Activated naive CD4-positive, alpha-beta T cell treated with anti-CD3 and anti-CD28 coated beads, Interleukin-2, amount 10 ng/mL, durations not matched to agents 7 days and 5 days (primary cell): ENCODE measurements around the gene IL24.
A peak's percentile ranks its signal among the peaks of the same experiment; 100 is the strongest.
"Not testable (repeated sequence)": the region's sequence is repeated elsewhere in the genome, so short reads cannot be mapped to it uniquely, and the experiment has no call there.

ENCODE experiments used
- CTCF ChIA-PET: fragments of 350-600 bp; sonication (Branson Sonifier 250); formaldehyde crosslinking; loops from one replicate; lab custom pipeline; 2021; ENCODE audit warnings: antibody characterized with exemption; lab: Charles Lee
- DNase-seq: peaks from one replicate; pipeline ENCODE4 v3.0.0-alpha.2; 2020
- H3K27ac Mint-ChIP-seq: one replicate; pipeline ENCODE4 v1.8.0; 2021; ENCODE audit warnings: mild to moderate bottlenecking, moderate library complexity, mixed read lengths
- H3K27me3 Mint-ChIP-seq: one replicate; pipeline ENCODE4 v1.8.0; 2021; ENCODE audit warnings: mild to moderate bottlenecking, mixed read lengths
- H3K36me3 Mint-ChIP-seq: one replicate; pipeline ENCODE4 v1.8.0; 2021; ENCODE audit warnings: mixed read lengths
- H3K4me1 Mint-ChIP-seq: one replicate; pipeline ENCODE4 v1.8.0; 2021; ENCODE audit warnings: mixed read lengths
- H3K4me3 Mint-ChIP-seq: one replicate; pipeline ENCODE4 v1.8.0; 2021; ENCODE audit warnings: mild to moderate bottlenecking, moderate library complexity, mixed read lengths
- H3K9me3 Mint-ChIP-seq: one replicate; pipeline ENCODE4 v1.8.0; 2021; ENCODE audit warnings: mixed read lengths

The IL24 gene

DNA sequence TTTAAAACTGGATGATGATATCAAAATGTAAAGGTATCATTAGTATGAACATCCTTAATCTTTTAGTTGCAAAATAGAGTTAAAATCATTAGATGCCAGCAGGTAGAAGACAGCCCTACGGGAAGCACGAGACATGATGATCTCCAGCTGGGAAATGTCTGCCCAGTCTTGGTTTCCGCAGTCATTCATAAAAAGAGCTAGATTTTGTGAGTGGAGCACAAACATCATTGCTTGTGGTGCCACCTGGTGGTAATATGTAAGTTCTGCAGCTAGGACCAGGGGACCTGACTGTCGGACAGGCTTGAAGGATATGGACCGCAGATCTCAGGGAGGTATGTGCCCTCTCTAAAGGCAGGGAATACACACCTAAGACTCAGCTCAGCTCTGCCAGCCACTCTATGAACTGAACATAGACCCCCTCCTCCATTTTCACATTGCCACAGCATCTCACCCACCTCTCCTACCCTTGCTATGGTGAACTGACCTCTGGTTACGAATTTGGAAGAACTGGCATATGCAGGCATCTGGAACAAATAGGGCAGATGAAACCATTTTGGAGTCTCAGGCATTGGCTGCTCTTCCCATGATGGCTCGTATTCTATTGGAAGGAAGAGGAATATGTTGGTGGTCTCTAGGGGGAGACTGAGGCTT lies 15.3 kb downstream of the IL24 start:
- no peaks in the 10 kb centered on the region for H3K27me3 Mint-ChIP-seq
- peaks cover 88% of the 10 kb centered on the region for H3K36me3 Mint-ChIP-seq
- peak; percentile 75 for DNase-seq
- H3K27ac Mint-ChIP-seq, result peak overlapping the region; percentile 28
- H3K4me3 Mint-ChIP-seq, result no peak overlapping the region
- H3K4me1 Mint-ChIP-seq, result peaks cover 91% of the 10 kb centered on the region
- no peaks in the 10 kb centered on the region for H3K9me3 Mint-ChIP-seq
- CTCF ChIA-PET, result interaction anchor here (0.6 to 13.0 kb wide), 58 partner anchors 9 to 587 kb away, joined by 3 to 233 read pairs (median 4); partner anchors contain the start of genes FCMR, IL10, IL20 and IL24

DNA sequence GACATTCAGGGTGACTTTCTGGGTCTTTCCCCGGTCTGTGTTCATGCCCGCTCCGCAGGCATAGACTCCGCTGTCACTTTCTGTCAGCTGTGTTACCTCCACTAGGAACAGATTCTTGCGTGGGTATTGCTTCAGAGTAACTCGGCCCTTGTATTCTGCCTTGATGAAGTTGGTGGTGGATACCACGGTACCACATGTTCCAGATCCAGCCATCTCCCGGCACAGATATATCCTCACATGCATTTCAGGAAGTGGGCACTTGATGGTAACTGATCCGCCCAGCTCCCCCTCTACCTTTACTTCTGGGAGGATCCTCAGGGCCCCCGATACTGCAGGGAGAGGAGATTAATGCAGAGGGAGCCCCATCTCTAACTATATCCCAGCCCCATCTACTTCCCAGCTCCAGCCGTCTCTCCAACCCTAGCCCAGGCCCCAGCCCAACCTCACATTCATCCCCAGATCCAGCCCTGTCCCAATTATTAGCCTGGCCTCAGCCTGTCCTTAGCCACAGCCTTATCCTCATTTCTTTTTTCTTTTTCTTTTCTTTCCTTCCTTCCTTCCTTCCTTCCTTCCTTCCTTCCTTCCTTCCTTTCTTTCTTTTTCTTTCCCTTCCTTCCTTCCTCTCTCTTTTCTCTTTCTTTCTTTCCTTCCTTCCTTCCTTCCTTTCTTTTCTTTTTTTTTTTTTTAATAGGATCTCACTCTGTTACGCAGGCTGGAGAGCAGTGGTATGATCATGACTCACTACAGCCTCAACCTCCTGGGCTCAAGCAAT lies 16.7 kb downstream of the IL24 start:
- H3K27me3 Mint-ChIP-seq, result no peaks in the 10 kb centered on the region
- peaks cover 87% of the 10 kb centered on the region for H3K36me3 Mint-ChIP-seq

DNA sequence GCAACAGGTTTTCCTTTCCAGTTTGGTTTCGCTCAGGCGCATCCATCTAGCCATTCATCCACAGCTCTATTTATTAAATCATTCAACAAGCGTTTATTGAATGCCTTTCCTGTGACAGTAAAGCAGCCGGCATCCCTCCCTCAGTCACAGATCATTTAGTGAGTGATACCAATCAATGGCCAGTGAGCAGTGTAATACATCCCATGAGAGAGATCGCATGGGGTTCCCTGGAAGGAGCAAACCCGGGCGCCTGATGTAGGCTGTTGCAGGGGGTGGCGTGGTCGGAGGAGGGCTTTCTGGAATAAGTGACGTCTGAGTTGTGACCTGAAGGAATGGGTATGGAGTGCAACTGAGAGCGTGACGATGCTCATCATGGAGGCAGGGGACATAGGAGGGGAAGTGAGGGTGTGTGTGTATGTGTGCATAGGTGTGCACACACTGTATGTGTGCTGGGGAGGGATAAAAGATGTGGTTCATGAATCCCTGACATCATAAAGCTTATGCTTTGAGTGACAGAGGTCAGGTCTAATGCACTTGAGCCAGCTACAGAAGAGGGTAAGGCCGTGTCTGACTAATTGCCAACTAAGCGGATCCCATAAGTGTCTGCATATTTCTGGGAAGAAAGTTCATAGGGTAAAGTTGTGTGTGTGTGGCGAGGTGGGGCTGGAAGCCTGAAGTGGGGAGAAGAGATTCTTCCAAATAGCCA lies 17.9 kb downstream of the IL24 start:
- H3K27me3 Mint-ChIP-seq, result no peaks in the 10 kb centered on the region
- peak overlapping the region; percentile 26 for H3K27ac Mint-ChIP-seq
- no peak for DNase-seq
- H3K4me3 Mint-ChIP-seq, result no peak overlapping the region
- CTCF ChIA-PET, result interaction anchor here (6.7 to 13.0 kb wide), 4 partner anchors 18 to 184 kb away, joined by 125 to 233 read pairs (median 192); no protein-coding TSS in a partner anchor
- peaks cover 88% of the 10 kb centered on the region for H3K4me1 Mint-ChIP-seq
- peaks cover 89% of the 10 kb centered on the region for H3K36me3 Mint-ChIP-seq
- H3K9me3 Mint-ChIP-seq, result no peaks in the 10 kb centered on the region

More for the DNA sequence above, 16.7 kb downstream of the IL24 start:
- DNase-seq, result no peak
- CTCF ChIA-PET, result interaction anchor here (0.7 to 13.0 kb wide), 8 partner anchors 14 to 183 kb away, joined by 3 to 233 read pairs (median 72); no protein-coding TSS in a partner anchor
- Mint-ChIP-seq H3K4me1 (peaks cover 91% of the 10 kb centered on the region), H3K4me3 (no peak overlapping the region), H3K9me3 (no peaks in the 10 kb centered on the region), H3K27ac (peak overlapping the region; percentile 28)

DNA sequence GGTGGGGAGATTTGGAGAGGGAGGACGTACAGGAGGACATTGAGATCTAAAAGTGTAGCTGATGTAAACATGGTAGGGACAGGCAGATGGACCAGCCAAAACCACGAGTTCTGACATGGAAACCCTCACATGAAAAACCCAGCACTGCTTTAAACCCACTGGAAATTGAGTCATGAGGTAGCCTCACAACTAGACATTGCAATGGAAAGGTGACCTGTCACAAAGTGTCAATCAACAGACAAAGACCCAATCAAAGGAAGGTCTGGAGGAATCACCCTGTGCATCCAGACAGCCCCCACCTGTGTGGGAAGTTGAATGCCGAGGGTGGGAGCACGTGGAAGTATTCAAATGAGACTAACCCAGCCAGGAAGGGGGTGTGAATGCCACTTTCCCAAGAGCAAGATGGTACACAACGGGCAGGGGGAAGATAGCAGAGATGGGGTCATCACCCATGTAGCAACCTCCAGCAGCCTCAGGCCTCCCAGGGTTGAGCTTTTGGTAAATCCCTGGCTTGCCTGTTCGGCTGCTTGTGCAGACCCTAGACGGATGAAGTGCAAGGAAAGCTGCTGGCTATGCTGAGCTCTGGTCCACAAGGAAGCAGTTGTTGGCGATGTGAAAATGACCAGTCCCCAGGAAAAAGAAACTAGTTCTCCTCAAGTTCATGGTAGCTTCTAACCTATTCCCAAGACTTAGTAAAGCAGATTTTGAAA lies 18.9 kb downstream of the IL24 start:
- Mint-ChIP-seq H3K9me3 (no peaks in the 10 kb centered on the region), H3K4me1 (peaks cover 87% of the 10 kb centered on the region), H3K27ac (peak overlapping the region; percentile 26), H3K4me3 (peak overlapping the region; percentile 30), H3K36me3 (peaks cover 89% of the 10 kb centered on the region), H3K27me3 (no peaks in the 10 kb centered on the region)
- CTCF ChIA-PET, result interaction anchor here (0.9 to 13.0 kb wide), 6 partner anchors 17 to 185 kb away, joined by 3 to 233 read pairs (median 146); no protein-coding TSS in a partner anchor
- DNase-seq, result no peak

DNA sequence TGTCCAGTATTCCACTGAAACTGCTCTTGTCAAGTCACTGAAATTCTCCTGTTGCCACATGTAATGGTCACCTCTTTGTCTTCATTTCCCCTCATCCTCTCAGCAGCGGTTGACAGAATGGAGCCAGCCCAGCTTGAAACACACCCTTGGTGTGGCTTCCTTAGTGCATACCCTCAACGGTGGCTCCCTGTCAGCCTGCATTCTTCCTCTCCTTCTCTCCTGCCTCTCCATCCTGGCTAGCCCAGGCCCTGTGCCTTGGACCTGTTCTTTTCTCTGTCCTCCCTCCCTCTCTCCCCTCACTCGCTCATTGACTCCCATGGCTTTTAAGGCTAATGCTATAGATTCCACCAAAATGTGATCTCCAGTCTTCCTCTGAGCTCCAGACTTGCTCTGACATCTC lies 20.8 kb downstream of the IL24 start:
- Mint-ChIP-seq H3K4me1 (peaks cover 69% of the 10 kb centered on the region), H3K27me3 (no peaks in the 10 kb centered on the region), H3K9me3 (no peaks in the 10 kb centered on the region), H3K36me3 (peaks cover 73% of the 10 kb centered on the region), H3K4me3 (no peak overlapping the region), H3K27ac (peak overlapping the region; percentile 46)
- DNase-seq, result no peak
- CTCF ChIA-PET, result interaction anchor here (0.9 to 13.0 kb wide), 12 partner anchors 9 to 259 kb away, joined by 3 to 216 read pairs (median 6); partner anchors contain the start of gene IL20

DNA sequence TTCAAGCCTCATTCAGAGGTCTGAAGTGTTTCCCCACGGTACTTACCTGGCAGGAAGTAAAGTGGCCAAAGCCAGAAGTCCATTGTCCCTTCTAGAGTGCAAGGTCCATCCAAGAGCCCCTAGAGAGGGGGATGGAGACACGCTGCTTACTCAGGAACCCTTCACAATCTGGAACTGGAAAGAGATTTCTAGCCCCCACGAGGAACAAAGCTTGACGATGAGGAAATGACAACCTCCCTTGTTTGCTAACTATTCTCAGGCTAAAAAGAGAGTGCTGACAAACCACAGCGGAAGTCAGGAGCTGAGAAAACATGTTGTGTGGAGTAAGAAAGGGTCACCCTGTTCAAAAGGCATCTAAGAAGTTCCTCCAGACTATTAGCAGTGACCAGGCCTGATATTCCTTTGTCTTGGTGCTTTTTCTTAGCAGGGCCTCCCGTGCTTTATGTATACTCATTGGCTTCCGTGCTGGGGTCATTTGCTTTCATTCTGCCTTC lies 24.6 kb downstream of the IL24 start, which contains the start of gene FCMR:
Gene FCMR (minus strand): TSS at position 170 of the 494 bp plus-strand sequence. CDS start 87 bp downstream, at position 83.
- Mint-ChIP-seq H3K4me3 (no peak within 1 kb of the TSS), H3K27ac (no peak within 1 kb of the TSS)
- peak; percentile 69 for DNase-seq

DNA sequence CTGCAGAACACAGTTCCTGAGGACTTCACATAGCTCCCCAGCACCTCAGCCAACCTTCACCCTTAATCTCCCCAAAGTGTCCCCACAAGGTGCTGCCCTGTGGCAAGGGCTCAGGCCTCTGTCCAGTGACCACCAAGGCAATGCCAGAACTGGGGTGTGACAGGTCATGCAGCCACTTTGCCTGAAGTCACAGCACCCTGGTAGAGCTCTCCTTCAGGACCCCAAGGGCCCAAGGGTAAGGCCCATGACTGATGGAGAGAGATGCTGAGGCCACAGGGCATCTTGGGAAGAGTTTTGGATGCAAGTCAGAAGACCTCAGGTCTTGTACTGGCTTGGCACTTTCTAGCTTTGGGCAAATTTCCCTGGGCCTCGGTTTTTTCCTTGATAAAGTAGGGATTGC lies 25.3 kb downstream of the IL24 start:
- no peak for DNase-seq
- no peak overlapping the region for H3K4me3 Mint-ChIP-seq
- no peaks in the 10 kb centered on the region for H3K27me3 Mint-ChIP-seq
- peaks cover 36% of the 10 kb centered on the region for H3K4me1 Mint-ChIP-seq
- CTCF ChIA-PET, result interaction anchor here (0.7 to 13.0 kb wide), 9 partner anchors 10 to 258 kb away, joined by 3 to 168 read pairs (median 5); partner anchors contain the start of gene IL20
- H3K36me3 Mint-ChIP-seq, result peaks cover 30% of the 10 kb centered on the region
- H3K27ac Mint-ChIP-seq, result no peak overlapping the region
- H3K9me3 Mint-ChIP-seq, result no peaks in the 10 kb centered on the region

More for the DNA sequence above, 24.6 kb downstream of the IL24 start, which contains the start of gene FCMR:
- Mint-ChIP-seq H3K27me3 (no peaks in the 10 kb centered on the region), H3K4me1 (peaks cover 39% of the 10 kb centered on the region), H3K9me3 (no peaks in the 10 kb centered on the region), H3K36me3 (peaks cover 37% of the 10 kb centered on the region)
- CTCF ChIA-PET, result interaction anchor here (0.7 to 13.0 kb wide), 10 partner anchors 10 to 195 kb away, joined by 3 to 168 read pairs (median 5); partner anchors contain the start of gene IL20

DNA sequence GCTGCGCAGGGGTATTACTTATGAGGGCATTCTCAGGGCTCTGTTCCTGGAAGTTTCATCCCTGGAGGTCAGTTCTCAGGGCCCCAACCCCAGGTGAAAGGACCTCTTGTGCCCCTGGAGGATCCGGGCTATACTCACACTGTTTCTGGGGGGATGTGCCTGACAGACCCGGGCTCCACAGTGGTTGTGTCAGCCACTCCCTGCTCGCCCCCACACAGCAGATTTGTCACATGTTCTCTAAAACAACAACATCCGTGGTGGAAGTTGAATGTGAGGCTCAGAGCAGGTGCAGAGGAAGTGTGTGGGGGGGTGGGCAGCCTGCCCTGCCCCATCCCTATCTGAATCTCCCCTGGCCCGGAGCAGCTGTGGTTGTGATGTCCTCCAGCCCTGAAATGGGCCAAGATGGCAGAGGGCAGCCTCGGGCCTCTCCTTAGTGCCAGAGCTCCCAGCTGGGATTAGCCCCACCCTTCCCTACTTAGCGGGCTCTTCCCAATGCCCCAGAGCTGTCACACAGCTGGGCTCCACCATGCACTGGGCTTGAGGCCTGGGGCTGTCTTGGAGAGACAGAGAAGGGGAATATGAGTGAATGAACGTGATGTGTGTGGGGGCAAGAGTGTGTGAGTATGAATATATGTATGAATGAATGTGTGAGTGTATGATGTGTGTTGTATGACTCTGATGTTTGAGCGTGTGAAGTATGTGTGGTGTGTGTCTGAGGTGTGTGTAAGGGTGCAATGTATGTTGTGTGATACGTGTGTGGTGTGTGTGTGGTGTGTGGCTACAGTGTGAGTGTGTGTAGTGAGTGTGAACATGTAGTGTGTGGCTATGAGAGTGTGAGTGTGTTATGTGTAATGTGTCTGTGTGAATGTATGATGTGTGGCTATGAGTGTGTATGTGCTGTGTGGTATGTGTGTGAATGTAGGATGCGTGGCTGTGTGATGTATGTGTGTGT lies 26.0 kb downstream of the IL24 start:
- H3K9me3 Mint-ChIP-seq, result no peaks in the 10 kb centered on the region
- peaks cover 31% of the 10 kb centered on the region for H3K4me1 Mint-ChIP-seq
- no peaks in the 10 kb centered on the region for H3K27me3 Mint-ChIP-seq
- H3K36me3 Mint-ChIP-seq, result peaks cover 22% of the 10 kb centered on the region
- H3K4me3 Mint-ChIP-seq, result no peak overlapping the region
- no peak overlapping the region for H3K27ac Mint-ChIP-seq
- CTCF ChIA-PET, result interaction anchor here (0.7 to 13.0 kb wide), 5 partner anchors 10 to 259 kb away, joined by 3 to 168 read pairs (median 18); no protein-coding TSS in a partner anchor
- DNase-seq, result peak; percentile 88

DNA sequence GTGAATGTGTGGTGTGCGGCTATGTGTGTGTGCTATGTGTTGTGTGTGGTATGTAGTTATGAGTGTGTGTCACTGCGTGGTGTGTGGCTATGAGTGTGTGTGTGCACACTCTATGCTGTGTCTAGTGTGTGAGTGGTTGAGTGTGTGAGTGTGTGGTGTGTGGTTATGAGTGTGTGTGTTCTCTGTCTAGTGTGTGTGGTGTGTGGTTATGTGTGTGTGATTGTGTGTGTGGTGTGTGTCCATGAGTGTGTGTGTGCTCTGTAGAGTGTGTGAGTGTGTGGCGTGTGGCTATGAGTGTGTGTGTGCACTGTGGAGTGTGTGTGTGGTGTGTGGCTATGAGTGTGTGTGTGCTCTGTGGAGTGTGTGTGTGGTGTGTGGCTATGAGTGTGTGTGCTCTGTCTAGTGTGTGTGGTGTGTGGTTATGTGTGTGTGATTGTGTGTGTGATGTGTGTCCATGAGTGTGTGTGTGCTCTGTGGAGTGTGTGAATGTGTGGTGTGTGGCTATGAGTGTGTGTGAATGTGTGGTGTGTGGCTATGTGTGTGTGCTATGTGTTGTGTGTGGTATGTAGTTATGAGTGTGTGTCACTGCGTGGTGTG lies 26.8 kb downstream of the IL24 start:
- not testable (repeated sequence) for H3K9me3 Mint-ChIP-seq, H3K27ac Mint-ChIP-seq, H3K4me3 Mint-ChIP-seq, H3K27me3 Mint-ChIP-seq, DNase-seq
- peaks cover 17% of the 10 kb centered on the region for H3K36me3 Mint-ChIP-seq
- H3K4me1 Mint-ChIP-seq, result peaks cover 25% of the 10 kb centered on the region
- CTCF ChIA-PET, result interaction anchor here (1.4 to 13.5 kb wide), 5 partner anchors 10 to 57 kb away, joined by 5 to 265 read pairs (median 47); no protein-coding TSS in a partner anchor

DNA sequence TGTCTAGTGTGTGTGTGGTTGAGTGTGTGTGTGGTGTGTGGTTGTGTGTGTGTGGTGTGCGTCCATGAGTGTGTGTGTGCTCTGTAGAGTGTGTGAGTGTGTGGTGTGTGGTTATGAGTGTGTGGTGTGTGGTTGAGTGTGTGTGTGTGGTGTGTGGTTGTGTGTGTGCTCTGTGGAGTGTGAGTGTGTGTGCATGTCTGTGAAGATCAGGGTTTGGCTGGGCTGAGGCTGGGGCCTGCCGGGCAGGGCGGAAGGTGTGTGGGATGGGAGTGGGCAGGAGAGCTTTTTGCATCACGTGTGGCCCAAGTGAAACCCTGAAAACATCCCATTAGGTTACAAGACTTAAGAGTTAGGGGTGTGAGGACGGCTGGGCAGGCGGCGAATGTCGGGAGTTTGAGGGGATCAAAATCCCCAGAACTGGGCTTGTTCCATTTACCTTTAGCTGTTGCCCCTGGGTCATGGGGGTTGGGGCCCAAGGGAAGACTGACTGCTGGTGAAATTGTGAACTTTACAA lies 27.4 kb downstream of the IL24 start:
- peaks cover 15% of the 10 kb centered on the region for H3K36me3 Mint-ChIP-seq
- CTCF ChIA-PET, result interaction anchor here (0.9 to 13.5 kb wide), 7 partner anchors 9 to 155 kb away, joined by 3 to 265 read pairs (median 5); no protein-coding TSS in a partner anchor
- DNase-seq, result no peak
- peaks cover 26% of the 10 kb centered on the region for H3K4me1 Mint-ChIP-seq
- no peaks in the 10 kb centered on the region for H3K9me3 Mint-ChIP-seq
- no peak overlapping the region for H3K27ac Mint-ChIP-seq
- no peak overlapping the region for H3K4me3 Mint-ChIP-seq
- H3K27me3 Mint-ChIP-seq, result no peaks in the 10 kb centered on the region

DNA sequence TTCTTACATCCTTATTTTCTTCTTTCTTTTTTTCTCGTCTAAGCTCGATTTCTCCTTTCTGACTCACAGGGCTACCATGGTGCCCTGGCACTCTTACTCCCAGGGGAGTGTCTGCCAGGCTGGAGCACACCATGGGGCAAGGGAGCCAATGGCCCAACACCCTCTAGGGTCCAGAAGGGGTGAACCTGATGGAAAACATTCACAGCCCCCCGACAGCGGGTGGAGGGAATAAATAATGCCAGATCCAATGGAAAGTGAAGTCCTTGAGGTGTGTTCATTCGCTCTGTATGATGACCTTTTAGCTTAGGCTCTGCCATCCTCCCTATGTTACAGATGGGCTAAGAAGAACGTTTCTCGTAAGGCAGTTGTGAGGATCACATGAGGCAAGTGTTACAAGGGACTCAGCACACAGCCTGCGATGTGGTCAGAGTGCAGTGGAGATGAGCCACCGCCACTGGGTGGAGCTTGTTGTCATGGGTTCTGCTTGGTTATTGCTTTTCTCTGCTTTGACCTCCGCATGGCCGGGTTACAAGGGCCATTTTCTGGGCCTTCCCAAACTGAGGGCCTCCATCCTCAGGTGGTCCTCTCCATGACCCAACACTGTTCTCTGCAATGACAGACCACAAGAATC lies 28.0 kb downstream of the IL24 start:
- Mint-ChIP-seq H3K9me3 (no peaks in the 10 kb centered on the region), H3K36me3 (peaks cover 11% of the 10 kb centered on the region), H3K4me1 (peaks cover 28% of the 10 kb centered on the region), H3K4me3 (no peak overlapping the region), H3K27me3 (no peaks in the 10 kb centered on the region), H3K27ac (no peak overlapping the region)
- CTCF ChIA-PET, result interaction anchor here (0.9 to 13.5 kb wide), 8 partner anchors 8 to 154 kb away, joined by 3 to 265 read pairs (median 6); no protein-coding TSS in a partner anchor
- DNase-seq, result peak; percentile 67
